CD8-positive, alpha-beta memory T cell (primary cell): ENCODE measurements around the gene FARS2. TPM values are rescaled to one million over a fixed set of nuclear protein-coding genes. Genes with fewer than 3 reads are reported as not detected.
A peak's percentile ranks its signal among the peaks of the same experiment; 100 is the strongest.

Source experiments
- CTCF ChIA-PET: fragments of 350-600 bp; sonication (Branson Sonifier 250); formaldehyde crosslinking; loops from one replicate; lab custom pipeline; 2021; ENCODE audit warnings: antibody characterized with exemption; lab: Charles Lee
- POLR2A ChIA-PET: fragments of 350-600 bp; sonication (Branson Sonifier 250); formaldehyde crosslinking; loops from one replicate; lab custom pipeline; 2021; ENCODE audit warnings: antibody characterized with exemption; lab: Charles Lee
- DNase-seq, 5 donors: peaks; one replicate each; pipeline versions ENCODE4 v3.0.0 to v3.0.0-alpha.2; 2020 to 2022; ENCODE audit warnings: mixed read lengths in 1 of 5
- H3K27ac ChIP-seq: one replicate; pipeline ENCODE4 v1.7.0; 2013; ENCODE audit warnings: low read depth, mild to moderate bottlenecking, low read length, moderate library complexity
- H3K27me3 ChIP-seq: 2 replicates; pipeline ENCODE4 v1.7.0; 2013; ENCODE audit warnings: low read length, mild to moderate bottlenecking; ENCODE audit not compliant: insufficient read depth, poor library complexity, severe bottlenecking
- H3K36me3 ChIP-seq: 2 replicates; pipeline ENCODE4 v1.7.0; 2013; ENCODE audit warnings: mild to moderate bottlenecking, low read length, moderate library complexity; ENCODE audit not compliant: insufficient read depth
- H3K4me1 ChIP-seq: 2 replicates; pipeline ENCODE4 v1.7.0; 2013; ENCODE audit warnings: mild to moderate bottlenecking, low read length, moderate library complexity; ENCODE audit not compliant: insufficient read depth
- H3K4me3 ChIP-seq: 2 replicates; pipeline ENCODE4 v1.7.0; 2013; ENCODE audit warnings: mild to moderate bottlenecking, low read length
- H3K9me3 ChIP-seq: 2 replicates; pipeline ENCODE4 v1.7.0; 2013; ENCODE audit warnings: mild to moderate bottlenecking, low read length
- H3K27ac Mint-ChIP-seq, 8 donors: one replicate each; pipeline ENCODE4 v1.8.0; 2020 to 2021; ENCODE audit warnings: mixed read lengths in 8 of 8, mild to moderate bottlenecking in 6 of 8, inconsistent platforms in 3 of 8, moderate library complexity in 3 of 8
- H3K27me3 Mint-ChIP-seq, 2 donors: one replicate each; pipeline ENCODE4 v1.8.0; 2020 to 2021; ENCODE audit warnings: mixed read lengths in 2 of 2, mild to moderate bottlenecking in 1 of 2, moderate library complexity in 1 of 2
- H3K36me3 Mint-ChIP-seq, 3 donors: one replicate each; pipeline ENCODE4 v1.8.0; 2020 to 2021; ENCODE audit warnings: mixed read lengths in 3 of 3, inconsistent platforms in 1 of 3, mild to moderate bottlenecking in 1 of 3
- H3K4me1 Mint-ChIP-seq, 3 donors: one replicate each; pipeline ENCODE4 v1.8.0; 2020 to 2021; ENCODE audit warnings: mixed read lengths in 3 of 3, inconsistent platforms in 1 of 3, mild to moderate bottlenecking in 1 of 3
- H3K4me3 Mint-ChIP-seq, 7 donors: one replicate each; pipeline ENCODE4 v1.8.0; 2020 to 2021; ENCODE audit warnings: mixed read lengths in 7 of 7, mild to moderate bottlenecking in 6 of 7, moderate library complexity in 4 of 7, inconsistent platforms in 2 of 7
- H3K9me3 Mint-ChIP-seq, 5 donors: one replicate each; pipeline ENCODE4 v1.8.0; 2020 to 2022; ENCODE audit warnings: mixed read lengths in 5 of 5, mild to moderate bottlenecking in 3 of 5, moderate library complexity in 2 of 5, inconsistent platforms in 1 of 5
- polyA plus RNA-seq: library from polyadenylated mRNA; unstranded; fragments of 300-500 nt; fragmentation: Illumina TruSeq; gene quantifications from one replicate; pipeline ENCODE4 v1.2.3, GENCODE V29; 2021
- total RNA-seq, 2 experiments: library from RNA; stranded (reverse); gene quantifications; one replicate each; pipeline ENCODE4 v1.2.3, GENCODE V29; 2021

The FARS2 gene
- total and polyA plus RNA-seq, 3 experiments from 2014 or later, result 24.5 to 26.0 (median 24.9) TPM

- Mint-ChIP-seq H3K27me3 (no peaks in the 10 kb centered on the region), H3K27ac (peak overlapping the region in 7 of 8 donors; percentile 32 to 87 (median 77)), H3K4me1 (peaks cover 29 to 34% (median 34%) of the 10 kb centered on the region in 3 donors), H3K36me3 (peaks cover 0 to 4% (median 1%) of the 10 kb centered on the region in 3 donors), H3K4me3 (peak overlapping the region; percentile 44 to 85 (median 79)), H3K9me3 (no peaks in the 10 kb centered on the region)
- CTCF ChIA-PET, result interaction anchor here (0.9 to 5.6 kb wide), 13 partner anchors 7 to 162 kb away, joined by 3 to 70 read pairs (median 6); no protein-coding TSS in a partner anchor
- Histone ChIP-seq H3K4me3 (no peak overlapping the region), H3K27me3 (no peaks in the 10 kb centered on the region), H3K36me3 (no peaks in the 10 kb centered on the region), H3K9me3 (no peaks in the 10 kb centered on the region), H3K27ac (peak overlapping the region; percentile 20), H3K4me1 (peaks cover 26% of the 10 kb centered on the region)
- POLR2A ChIA-PET, result interaction anchor here (1.0 kb wide), 1 partner anchor 159 kb away, joined by 4 read pairs; no protein-coding TSS in a partner anchor
- peak in 1 of 5 donors; percentile 9 for DNase-seq
Observed at GRCh38 chr6:5302220-5302946, 41.1 kb downstream of the FARS2 start.

- Mint-ChIP-seq H3K27ac (peak overlapping the region in 6 of 8 donors; percentile 7 to 87 (median 70)), H3K27me3 (no peaks in the 10 kb centered on the region), H3K4me3 (peak overlapping the region; percentile 44 to 85 (median 79)), H3K36me3 (peaks cover 0 to 4% (median 0%) of the 10 kb centered on the region in 3 donors), H3K9me3 (no peaks in the 10 kb centered on the region), H3K4me1 (peaks cover 29 to 34% (median 34%) of the 10 kb centered on the region in 3 donors)
- Histone ChIP-seq H3K36me3 (no peaks in the 10 kb centered on the region), H3K4me1 (peaks cover 26% of the 10 kb centered on the region), H3K4me3 (no peak overlapping the region), H3K27ac (no peak overlapping the region), H3K27me3 (no peaks in the 10 kb centered on the region), H3K9me3 (no peaks in the 10 kb centered on the region)
- peak; percentile 25 to 74 (median 52) for DNase-seq
- CTCF ChIA-PET, result interaction anchor here (0.8 to 5.6 kb wide), 17 partner anchors 8 to 163 kb away, joined by 3 to 70 read pairs (median 4); no protein-coding TSS in a partner anchor
- POLR2A ChIA-PET, result interaction anchor here (1.0 kb wide), 1 partner anchor 159 kb away, joined by 4 read pairs; no protein-coding TSS in a partner anchor
Observed at GRCh38 chr6:5302995-5303622, 41.8 kb downstream of the FARS2 start.

- Histone ChIP-seq H3K27ac (no peak overlapping the region), H3K4me1 (peaks cover 26% of the 10 kb centered on the region), H3K4me3 (no peak overlapping the region), H3K36me3 (no peaks in the 10 kb centered on the region), H3K9me3 (no peaks in the 10 kb centered on the region), H3K27me3 (no peaks in the 10 kb centered on the region)
- Mint-ChIP-seq H3K4me3 (peak overlapping the region in 3 of 7 donors; percentile 74 to 85 (median 81)), H3K4me1 (peaks cover 29 to 34% (median 34%) of the 10 kb centered on the region in 3 donors), H3K27ac (peak overlapping the region in 3 of 8 donors; percentile 7 to 31 (median 27)), H3K36me3 (peaks cover 0 to 4% (median 4%) of the 10 kb centered on the region in 3 donors), H3K9me3 (no peaks in the 10 kb centered on the region), H3K27me3 (no peaks in the 10 kb centered on the region)
- ChIA-PET CTCF (interaction anchor here (0.8 to 5.6 kb wide), 14 partner anchors 9 to 163 kb away, joined by 3 to 70 read pairs (median 5); no protein-coding TSS in a partner anchor), POLR2A (interaction anchor here (1.0 kb wide), 1 partner anchor 160 kb away, joined by 4 read pairs; no protein-coding TSS in a partner anchor)
- no peak for DNase-seq
Observed at GRCh38 chr6:5303682-5304081, 42.4 kb downstream of the FARS2 start.

DNA sequence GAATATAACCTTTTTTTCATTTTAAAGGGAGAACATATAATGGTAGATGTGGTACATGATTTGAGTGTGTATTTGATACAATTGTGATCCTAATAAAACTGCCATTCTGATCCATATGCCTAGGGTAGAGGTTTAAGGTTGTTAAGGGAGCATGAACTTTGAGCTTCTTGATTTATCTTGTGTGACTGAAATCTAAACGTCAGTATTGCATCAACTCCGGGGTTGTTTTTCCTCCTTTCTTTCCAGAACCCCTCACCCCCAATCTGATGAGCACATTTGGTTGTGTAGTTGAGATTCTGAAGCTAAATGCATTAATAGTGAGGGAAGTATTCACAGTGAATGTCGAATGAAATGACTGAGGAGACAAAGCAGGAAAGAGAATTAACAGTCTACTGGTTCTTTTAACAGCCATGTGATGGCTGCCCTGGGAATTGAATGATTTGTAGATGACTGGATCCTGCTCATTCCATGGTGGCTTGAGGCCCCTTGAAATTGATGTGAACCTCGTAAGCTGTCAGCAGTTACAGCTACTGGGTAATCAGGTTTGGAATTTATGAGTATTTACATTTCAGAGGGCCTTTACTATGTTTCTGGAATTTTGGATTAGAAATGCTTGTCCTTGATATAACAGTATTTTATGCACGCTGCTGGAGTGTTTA, 44.8 kb downstream of the FARS2 start:
- no peak overlapping the region for H3K27ac ChIP-seq
- no peaks in the 10 kb centered on the region for H3K27me3 ChIP-seq
- no peak for DNase-seq
- peaks cover 24% of the 10 kb centered on the region for H3K4me1 ChIP-seq
- H3K27me3 Mint-ChIP-seq, result no peaks in the 10 kb centered on the region
- no peaks in the 10 kb centered on the region for H3K9me3 Mint-ChIP-seq
- H3K4me3 Mint-ChIP-seq, result no peak overlapping the region
- no peaks in the 10 kb centered on the region for H3K36me3 ChIP-seq
- H3K4me1 Mint-ChIP-seq, result peaks cover 26 to 29% (median 26%) of the 10 kb centered on the region in 3 donors
- CTCF ChIA-PET, result interaction anchor here (3.6 kb wide), 1 partner anchor 162 kb away, joined by 15 read pairs; no protein-coding TSS in a partner anchor
- H3K36me3 Mint-ChIP-seq, result peaks cover 0 to 5% (median 4%) of the 10 kb centered on the region in 3 donors
- H3K9me3 ChIP-seq, result no peaks in the 10 kb centered on the region
- H3K27ac Mint-ChIP-seq, result no peak overlapping the region
- POLR2A ChIA-PET, result no interaction called here
- H3K4me3 ChIP-seq, result no peak overlapping the region

DNA sequence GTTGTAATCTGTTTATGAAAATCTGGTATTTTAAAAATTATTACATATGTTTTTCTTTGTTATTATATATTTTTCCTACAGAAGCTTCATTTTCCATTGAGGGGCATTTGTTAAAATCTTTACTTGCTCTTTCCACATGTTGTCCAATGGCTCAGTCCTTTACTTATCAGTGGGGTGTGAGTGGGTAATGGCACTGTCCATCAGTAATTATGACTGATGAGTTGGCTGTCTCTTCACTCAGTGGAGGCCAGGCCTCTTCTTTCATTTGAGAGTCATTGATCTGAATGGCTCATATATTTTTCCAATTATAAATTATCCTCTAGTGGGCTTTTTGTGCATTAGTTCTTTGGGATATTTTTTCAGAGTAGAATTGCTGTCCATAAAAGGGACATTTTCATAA, 45.7 kb downstream of the FARS2 start:
- Mint-ChIP-seq H3K27ac (no peak overlapping the region), H3K4me3 (no peak overlapping the region), H3K9me3 (no peaks in the 10 kb centered on the region), H3K27me3 (no peaks in the 10 kb centered on the region), H3K36me3 (peaks cover 0 to 5% (median 4%) of the 10 kb centered on the region in 3 donors), H3K4me1 (peaks cover 16 to 22% (median 16%) of the 10 kb centered on the region in 3 donors)
- Histone ChIP-seq H3K9me3 (no peaks in the 10 kb centered on the region), H3K4me1 (peaks cover 14% of the 10 kb centered on the region), H3K27me3 (no peaks in the 10 kb centered on the region), H3K27ac (no peak overlapping the region), H3K36me3 (no peaks in the 10 kb centered on the region), H3K4me3 (no peak overlapping the region)
- CTCF ChIA-PET, result interaction anchor here (3.6 kb wide), 1 partner anchor 163 kb away, joined by 15 read pairs; no protein-coding TSS in a partner anchor
- DNase-seq, result no peak
- POLR2A ChIA-PET, result no interaction called here

GRCh38 chr6:5308066-5308465, 46.8 kb downstream of the FARS2 start:
- no peak for DNase-seq
- Mint-ChIP-seq H3K27ac (no peak overlapping the region), H3K4me3 (no peak overlapping the region), H3K4me1 (peaks cover 6 to 14% (median 9%) of the 10 kb centered on the region in 3 donors), H3K9me3 (no peaks in the 10 kb centered on the region), H3K27me3 (no peaks in the 10 kb centered on the region), H3K36me3 (peaks cover 0 to 5% (median 4%) of the 10 kb centered on the region in 3 donors)
- no peaks in the 10 kb centered on the region for H3K27me3 ChIP-seq
- POLR2A ChIA-PET, result no interaction called here
- CTCF ChIA-PET, result interaction anchor here (3.6 kb wide), 1 partner anchor 164 kb away, joined by 15 read pairs; no protein-coding TSS in a partner anchor
- no peaks in the 10 kb centered on the region for H3K36me3 ChIP-seq
- H3K27ac ChIP-seq, result no peak overlapping the region
- H3K4me1 ChIP-seq, result peaks cover 6% of the 10 kb centered on the region
- no peak overlapping the region for H3K4me3 ChIP-seq
- H3K9me3 ChIP-seq, result no peaks in the 10 kb centered on the region

GRCh38 chr6:5314191-5314865, 53.0 kb downstream of the FARS2 start:
- POLR2A ChIA-PET, result no interaction called here
- peaks cover 5 to 9% (median 7%) of the 10 kb centered on the region in 3 donors for H3K4me1 Mint-ChIP-seq
- H3K9me3 ChIP-seq, result no peaks in the 10 kb centered on the region
- H3K4me1 ChIP-seq, result no peaks in the 10 kb centered on the region
- H3K27ac ChIP-seq, result no peak overlapping the region
- peaks cover 0 to 2% (median 0%) of the 10 kb centered on the region in 3 donors for H3K36me3 Mint-ChIP-seq
- H3K36me3 ChIP-seq, result no peaks in the 10 kb centered on the region
- no peak overlapping the region for H3K4me3 Mint-ChIP-seq
- H3K27ac Mint-ChIP-seq, result peak overlapping the region in 3 of 8 donors; percentile 53 to 76 (median 75)
- DNase-seq, result no peak
- no peaks in the 10 kb centered on the region for H3K9me3 Mint-ChIP-seq
- H3K4me3 ChIP-seq, result no peak overlapping the region
- CTCF ChIA-PET, result no interaction called here
- no peaks in the 10 kb centered on the region for H3K27me3 Mint-ChIP-seq
- no peaks in the 10 kb centered on the region for H3K27me3 ChIP-seq
